ENCODE measurements around the gene TMEM62.

DNA sequence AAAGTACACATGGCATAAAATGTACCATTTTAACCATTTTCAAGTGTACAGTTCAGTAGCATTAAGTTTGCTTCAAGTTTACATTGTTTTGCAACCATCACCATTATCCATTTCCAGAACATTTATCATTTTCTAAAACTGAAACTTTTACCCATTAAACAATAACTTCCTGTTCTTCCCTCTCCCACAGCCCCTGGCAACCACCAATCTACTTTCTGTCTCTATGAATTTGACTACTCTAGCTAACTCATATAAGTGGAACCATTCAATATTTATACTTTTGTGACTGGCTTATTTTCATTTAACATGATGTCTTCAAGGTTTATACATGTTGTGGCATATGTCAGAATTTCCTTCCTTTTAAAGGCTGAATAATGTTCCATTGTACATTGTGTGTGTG, 19.9 kb downstream of the TMEM62 start:
- TF ChIP-seq, protein P1, sequence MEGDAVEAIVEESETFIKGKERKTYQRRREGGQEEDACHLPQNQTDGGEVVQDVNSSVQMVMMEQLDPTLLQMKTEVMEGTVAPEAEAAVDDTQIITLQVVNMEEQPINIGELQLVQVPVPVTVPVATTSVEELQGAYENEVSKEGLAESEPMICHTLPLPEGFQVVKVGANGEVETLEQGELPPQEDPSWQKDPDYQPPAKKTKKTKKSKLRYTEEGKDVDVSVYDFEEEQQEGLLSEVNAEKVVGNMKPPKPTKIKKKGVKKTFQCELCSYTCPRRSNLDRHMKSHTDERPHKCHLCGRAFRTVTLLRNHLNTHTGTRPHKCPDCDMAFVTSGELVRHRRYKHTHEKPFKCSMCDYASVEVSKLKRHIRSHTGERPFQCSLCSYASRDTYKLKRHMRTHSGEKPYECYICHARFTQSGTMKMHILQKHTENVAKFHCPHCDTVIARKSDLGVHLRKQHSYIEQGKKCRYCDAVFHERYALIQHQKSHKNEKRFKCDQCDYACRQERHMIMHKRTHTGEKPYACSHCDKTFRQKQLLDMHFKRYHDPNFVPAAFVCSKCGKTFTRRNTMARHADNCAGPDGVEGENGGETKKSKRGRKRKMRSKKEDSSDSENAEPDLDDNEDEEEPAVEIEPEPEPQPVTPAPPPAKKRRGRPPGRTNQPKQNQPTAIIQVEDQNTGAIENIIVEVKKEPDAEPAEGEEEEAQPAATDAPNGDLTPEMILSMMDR (IDR thresholded peaks at IDR 0.05), result no peak
- no peak for TF ChIP-seq POLR2A (IDR thresholded peaks at IDR 0.05)
- TF ChIP-seq POLR2AphosphoS5 (IDR thresholded peaks at IDR 0.05), result no peak
